H1 (cell line): ENCODE data around the gene PLEKHM1. TPM values are rescaled to one million over a fixed set of nuclear protein-coding genes. Genes with fewer than 3 reads are reported as not detected.
A peak's percentile ranks its signal among the peaks of the same experiment; 100 is the strongest.

Source experiments
- CTCF ChIA-PET: fragments of 300-600 bp; sonication (Branson Sonifier 250); formaldehyde crosslinking; loops from one replicate; lab custom pipeline; 2021; ENCODE audit not compliant: partially characterized antibody; lab: Charles Lee
- POLR2A ChIA-PET: fragments of 300-600 bp; sonication (Branson Sonifier 250); formaldehyde crosslinking; loops from one replicate; lab custom pipeline; 2021; ENCODE audit warnings: inconsistent platforms; ENCODE audit not compliant: partially characterized antibody; lab: Charles Lee
- DNase-seq, 2 experiments: peaks; one replicate each; pipeline versions ENCODE4 v3.0.0 to v3.0.0-alpha.2; 2010 to 2022; ENCODE audit warnings: low spot score in 2 of 2, low read depth in 1 of 2, mixed read lengths in 1 of 2
- FAIRE-seq: peaks from 2 replicates; lab custom pipeline; 2011; peaks lifted over from hg19 to GRCh38; lab: Jason Lieb, UNC
- H2AFZ ChIP-seq: 2 replicates; pipeline ENCODE4 v1.8.1; 2012; ENCODE audit warnings: low read length, inconsistent platforms
- H2AK5ac ChIP-seq: 2 replicates; pipeline ENCODE4 v1.6.1; 2013; ENCODE audit warnings: low read depth, low read length
- H2BK120ac ChIP-seq: replicated peaks from 2 replicates; pipeline ENCODE3; 2013; ENCODE audit warnings: low read depth, low read length, inconsistent platforms
- H2BK12ac ChIP-seq: 2 replicates; pipeline ENCODE4 v1.6.1; 2013; ENCODE audit warnings: low read depth, low read length
- H2BK15ac ChIP-seq: 2 replicates; pipeline ENCODE4 v1.6.1; 2013; ENCODE audit warnings: low read length
- H2BK20ac ChIP-seq: 2 replicates; pipeline ENCODE4 v1.6.1; 2013; ENCODE audit warnings: low read length
- H2BK5ac ChIP-seq: 2 replicates; pipeline ENCODE4 v1.6.1; 2013; ENCODE audit warnings: low read depth, low read length
- H3K14ac ChIP-seq: 2 replicates; pipeline ENCODE4 v1.6.1; 2013; ENCODE audit warnings: inconsistent platforms; ENCODE audit not compliant: insufficient read length
- H3K18ac ChIP-seq: 2 replicates; pipeline ENCODE4 v1.6.1; 2013; ENCODE audit warnings: low read length; ENCODE audit errors: extremely low read depth
- H3K23ac ChIP-seq: 2 replicates; pipeline ENCODE4 v1.6.1; 2013; ENCODE audit warnings: inconsistent platforms; ENCODE audit not compliant: insufficient read length
- H3K23me2 ChIP-seq: 2 replicates; pipeline ENCODE4 v1.6.1; 2013; ENCODE audit warnings: low read depth, low read length
- H3K27ac ChIP-seq: 2 replicates; pipeline ENCODE4 v1.6.1; 2011; ENCODE audit warnings: low read depth, low read length, inconsistent platforms
- H3K27me3 ChIP-seq, 4 experiments: replicated peaks in 1 of 4; 1 replicate in 1 of 4; 2 replicates in 3 of 4; pipeline versions ENCODE4 v1.6.1 to v1.8.1; 2011 to 2013; ENCODE audit warnings: low read length in 3 of 4, mild to moderate bottlenecking in 3 of 4, inconsistent platforms in 2 of 4, mixed read lengths in 2 of 4, moderate library complexity in 1 of 4; ENCODE audit not compliant: control insufficient read depth in 3 of 4, insufficient read depth in 3 of 4; ENCODE audit errors: extremely low read depth in 1 of 4
- H3K36me3 ChIP-seq, 4 experiments: 2 replicates each; pipeline versions ENCODE4 v1.6.1 to v1.8.1; 2011 to 2013; ENCODE audit warnings: mild to moderate bottlenecking in 4 of 4, low read length in 3 of 4, moderate library complexity in 2 of 4, control low read depth in 1 of 4, inconsistent platforms in 1 of 4; ENCODE audit not compliant: insufficient read depth in 4 of 4, control insufficient read depth in 2 of 4
- H3K4ac ChIP-seq: replicated peaks from 2 replicates; pipeline ENCODE3; 2013; ENCODE audit warnings: low read length, low read depth, mixed read lengths, inconsistent platforms; ENCODE audit not compliant: insufficient read length
- H3K4me1 ChIP-seq, 4 experiments: replicated peaks in 1 of 4; 1 replicate in 1 of 4; 2 replicates in 3 of 4; pipeline versions ENCODE4 v1.6.1 to v1.8.1; 2011 to 2013; ENCODE audit warnings: low read length in 3 of 4, inconsistent platforms in 2 of 4, mixed read lengths in 1 of 4; ENCODE audit not compliant: insufficient read depth in 4 of 4, control insufficient read depth in 3 of 4
- H3K4me2 ChIP-seq, 2 experiments: 2 replicates each; pipeline versions ENCODE4 v1.6.1 to v1.8.1; 2011 to 2013; ENCODE audit warnings: low read depth in 2 of 2, low read length in 2 of 2, control low read depth in 1 of 2, inconsistent platforms in 1 of 2, mild to moderate bottlenecking in 1 of 2; ENCODE audit not compliant: insufficient read depth in 1 of 2
- H3K4me3 ChIP-seq, 4 experiments: fragments of 200-600, 300-600 bp in 1 of 4; sonication (generic), shearing (Covaris generic), sonication (Bioruptor Twin) in 1 of 4; 2 replicates each; pipeline versions ENCODE4 v1.5.1 to v1.8.1; 2011 to 2016; ENCODE audit warnings: low read length in 4 of 4, low read depth in 3 of 4, control low read depth in 2 of 4, inconsistent platforms in 2 of 4, mild to moderate bottlenecking in 2 of 4, mixed read lengths in 1 of 4, moderate library complexity in 1 of 4; ENCODE audit not compliant: insufficient read depth in 2 of 4; ENCODE audit errors: extremely low read depth in 1 of 4
- H3K56ac ChIP-seq: replicated peaks from 2 replicates; pipeline ENCODE3; 2013; ENCODE audit warnings: low read depth, mild to moderate bottlenecking, mixed read lengths, low read length, inconsistent platforms; ENCODE audit not compliant: insufficient read length
- H3K79me1 ChIP-seq: 2 replicates; pipeline ENCODE4 v1.6.1; 2013; ENCODE audit warnings: low read depth, low read length, control low read depth
- H3K79me2 ChIP-seq, 2 experiments: 2 replicates each; pipeline versions ENCODE4 v1.6.1 to v1.8.1; 2012 to 2013; ENCODE audit warnings: low read length in 2 of 2, mild to moderate bottlenecking in 2 of 2, inconsistent platforms in 1 of 2; ENCODE audit not compliant: insufficient read depth in 2 of 2, control insufficient read depth in 1 of 2
- H3K9ac ChIP-seq, 4 experiments: replicated peaks in 1 of 4; 1 replicate in 1 of 4; 2 replicates in 3 of 4; pipeline versions ENCODE4 v1.6.1 to v1.8.1; 2011 to 2013; ENCODE audit warnings: low read depth in 3 of 4, low read length in 3 of 4, control low read depth in 2 of 4, mild to moderate bottlenecking in 2 of 4, moderate library complexity in 2 of 4, inconsistent platforms in 1 of 4; ENCODE audit errors: extremely low read depth in 1 of 4
- H3K9me3 ChIP-seq, 2 experiments: 2 replicates each; pipeline versions ENCODE4 v1.6.1 to v1.8.1; 2012 to 2013; ENCODE audit warnings: mild to moderate bottlenecking in 2 of 2, moderate library complexity in 2 of 2, control low read depth in 1 of 2, inconsistent platforms in 1 of 2, low read depth in 1 of 2, low read length in 1 of 2, mixed read lengths in 1 of 2; ENCODE audit not compliant: insufficient read depth in 2 of 2
- H4K20me1 ChIP-seq, 2 experiments: replicated peaks in 1 of 2; 2 replicates each; pipeline versions ENCODE3 to v1.8.1; 2011 to 2013; ENCODE audit warnings: inconsistent platforms in 2 of 2, low read length in 2 of 2, mild to moderate bottlenecking in 1 of 2; ENCODE audit not compliant: insufficient read depth in 2 of 2, control insufficient read depth in 1 of 2
- H4K5ac ChIP-seq: 2 replicates; pipeline ENCODE4 v1.6.1; 2013; ENCODE audit warnings: low read length, low read depth, mixed read lengths, inconsistent platforms; ENCODE audit not compliant: insufficient read length
- H4K8ac ChIP-seq: 2 replicates; pipeline ENCODE4 v1.8.0; 2013; ENCODE audit warnings: mild to moderate bottlenecking, moderate library complexity, low read length, inconsistent platforms; ENCODE audit not compliant: insufficient read depth; ENCODE audit errors: extremely low read depth
- H4K91ac ChIP-seq: replicated peaks from 2 replicates; pipeline ENCODE3; 2013; ENCODE audit warnings: low read length, mixed read lengths, inconsistent platforms; ENCODE audit not compliant: insufficient read length
- EZH2 ChIP-seq: fragments of 200-600 bp; sonication (generic); IDR thresholded peaks from 2 replicates; pipeline ENCODE4 v1.7.1; 2012; ENCODE audit warnings: low read depth, mild to moderate bottlenecking, moderate library complexity, low read length, inconsistent platforms; ENCODE audit not compliant: severe bottlenecking
- HDAC6 ChIP-seq: IDR thresholded peaks from one replicate; pipeline ENCODE4 v1.7.1; 2012; ENCODE audit warnings: low read depth, mild to moderate bottlenecking, inconsistent platforms, low read length, moderate library complexity
- WGBS, 2 experiments: shearing (Covaris generic) in 1 of 2; methylation state at CpG; one replicate each; pipeline versions ENCODE4 v1.1.6 to v1.1.7; 2013 to 2015; ENCODE audit warnings: low lambda C conversion rate in 2 of 2, mixed read lengths in 2 of 2, inconsistent platforms in 1 of 2, low coverage in 1 of 2, missing lambda C conversion rate in 1 of 2; ENCODE audit not compliant: insufficient replicate concordance in 2 of 2, insufficient coverage in 1 of 2, insufficient read length in 1 of 2; ENCODE audit errors: extremely low coverage in 1 of 2, missing lambda C conversion rate in 1 of 2; 5-methylcytosine and 5-hydroxymethylcytosine counted together
- polyA plus RNA-seq, 7 experiments: library from polyadenylated mRNA; depleted of rRNA in 3 of 7; stranded (reverse) in 5 of 7; unstranded in 2 of 7; fragments of >200 nt in 5 of 7; fragments of 200-250 nt in 2 of 7; gene quantifications; 1 replicate in 5 of 7; 2 replicates in 1 of 7; 4 replicates in 1 of 7; pipeline versions ENCODE4 v1.2.1 to v1.2.3, GENCODE V29; 2011 to 2013; ENCODE audit warnings: missing spikeins in 2 of 7, mixed read lengths in 2 of 7
- total RNA-seq: library from RNA; stranded (reverse); fragmentation: NEBNext Ultra II Directional; extraction: Animal tissue kit (Norgen Biotek cat#: 25700); gene quantifications from 2 replicates; pipeline ENCODE4 v1.2.1, GENCODE V29; 2021

Gene PLEKHM1
- total and polyA plus RNA-seq, 2 of the 8 experiments (the other 6 are each of a cell fraction or from before 2014, with no cell fraction given): 7.6 to 17.9 TPM

- H2BK20ac ChIP-seq: no peak overlapping the region
- H3K27me3 ChIP-seq: no peaks in the 10 kb centered on the region
- no peak overlapping the region for H3K4ac ChIP-seq
- H3K9me3 ChIP-seq: no peaks in the 10 kb centered on the region
- H3K18ac ChIP-seq: no peak overlapping the region
- peaks cover 0 to 28% (median 13%) of the 10 kb centered on the region in 4 experiments; a peak in 6 of 7 replicates for H3K4me1 ChIP-seq
- no peak overlapping the region for H2AK5ac ChIP-seq
- peak; percentile 12 for TF ChIP-seq EZH2
- no peak for TF ChIP-seq HDAC6
- H4K20me1 ChIP-seq: peaks cover 0 to 2% of the 10 kb centered on the region in 2 experiments
- H3K23me2 ChIP-seq: peaks cover 2% of the 10 kb centered on the region; the same call in 1 of the 2 replicates
- H3K36me3 ChIP-seq: peaks cover 0 to 5% (median 0%) of the 10 kb centered on the region in 4 experiments; a peak in 2 of 8 replicates
- DNase-seq (no peak), FAIRE-seq (no peak)
- 73% methylated on average over 7 of the region's 7 CpGs; no CpG with 5 or more reads in 1 of the 2 experiments for WGBS, 2 experiments
- no peak overlapping the region for H4K5ac ChIP-seq
- no peak overlapping the region; a peak in 1 of 7 replicates for H3K9ac ChIP-seq
- H2BK12ac ChIP-seq: no peak overlapping the region
- POLR2A ChIA-PET: interaction anchor here (1.0 kb wide), 1 partner anchor 18 kb away, joined by 3 read pairs; no protein-coding TSS in a partner anchor
- no peak overlapping the region for H2BK5ac ChIP-seq
- no peak overlapping the region for H3K56ac ChIP-seq
- no peak overlapping the region; the same call in 1 of the 2 replicates for H2BK15ac ChIP-seq
- H3K79me2 ChIP-seq: no peaks in the 10 kb centered on the region
- H3K23ac ChIP-seq: no peak overlapping the region
- peak overlapping the region; percentile 96; the same call in 1 of the 2 replicates for H4K8ac ChIP-seq
- H3K14ac ChIP-seq: no peak overlapping the region
- CTCF ChIA-PET: interaction anchor here (1.0 to 4.8 kb wide), 4 partner anchors 10 to 129 kb away, joined by 3 to 39 read pairs (median 4); no protein-coding TSS in a partner anchor
- no peak overlapping the region for H2AFZ ChIP-seq
- peaks cover 3% of the 10 kb centered on the region; the same call in 1 of the 2 replicates for H3K79me1 ChIP-seq
- H3K4me3 ChIP-seq: peak overlapping the region; percentile 32 to 64 (median 48)
- H2BK120ac ChIP-seq: no peak overlapping the region
- H3K4me2 ChIP-seq: peak overlapping the region; percentile 63 to 92
- no peak overlapping the region for H3K27ac ChIP-seq
- no peak overlapping the region for H4K91ac ChIP-seq
These were observed 84.4 kb downstream of the PLEKHM1 start for GRCh38 chr17:45406107-45406506.
